Activated CD4-positive, alpha-beta T cell treated with anti-CD3 and anti-CD28 coated beads for 24 hours (primary cell): ENCODE results near the gene CLTCL1.
"Not testable (repeated sequence)": the region's sequence is repeated elsewhere in the genome, so short reads cannot be mapped to it uniquely, and the experiment has no call there.

Experiments
- DNase-seq, 2 donors: peaks; one replicate each; pipeline ENCODE4 v3.0.0-alpha.2; 2020; ENCODE audit warnings: low read depth in 2 of 2

The CLTCL1 gene

DNA sequence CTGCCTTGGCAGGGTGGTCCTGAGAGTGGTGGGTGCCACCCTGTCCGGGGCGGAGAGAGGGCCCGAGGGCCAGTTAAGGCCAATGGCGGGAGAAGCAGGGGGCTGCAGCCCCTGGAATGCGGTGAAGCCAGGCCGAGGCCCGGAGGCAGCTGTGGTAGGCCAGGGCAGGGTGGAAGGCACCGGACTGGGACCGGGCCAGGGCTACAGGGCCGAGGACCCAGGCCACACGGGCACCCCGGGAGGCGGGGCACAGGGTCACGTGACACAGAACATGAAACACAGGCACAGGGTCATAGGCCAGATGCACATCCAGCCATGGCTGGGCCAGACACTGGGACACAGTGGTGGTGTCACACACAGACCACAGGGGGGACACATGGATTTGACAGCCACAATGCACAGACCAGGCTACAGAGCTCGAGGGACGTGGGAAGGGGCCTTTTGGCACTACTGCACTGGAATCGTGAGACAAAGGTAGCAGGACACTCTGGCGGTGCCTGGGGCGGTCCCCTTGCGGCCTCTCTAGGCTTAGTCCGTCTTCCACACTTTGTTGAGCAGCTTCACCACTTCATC is 115.8 kb downstream of the CLTCL1 start:
- DNase-seq, result no peak

DNA sequence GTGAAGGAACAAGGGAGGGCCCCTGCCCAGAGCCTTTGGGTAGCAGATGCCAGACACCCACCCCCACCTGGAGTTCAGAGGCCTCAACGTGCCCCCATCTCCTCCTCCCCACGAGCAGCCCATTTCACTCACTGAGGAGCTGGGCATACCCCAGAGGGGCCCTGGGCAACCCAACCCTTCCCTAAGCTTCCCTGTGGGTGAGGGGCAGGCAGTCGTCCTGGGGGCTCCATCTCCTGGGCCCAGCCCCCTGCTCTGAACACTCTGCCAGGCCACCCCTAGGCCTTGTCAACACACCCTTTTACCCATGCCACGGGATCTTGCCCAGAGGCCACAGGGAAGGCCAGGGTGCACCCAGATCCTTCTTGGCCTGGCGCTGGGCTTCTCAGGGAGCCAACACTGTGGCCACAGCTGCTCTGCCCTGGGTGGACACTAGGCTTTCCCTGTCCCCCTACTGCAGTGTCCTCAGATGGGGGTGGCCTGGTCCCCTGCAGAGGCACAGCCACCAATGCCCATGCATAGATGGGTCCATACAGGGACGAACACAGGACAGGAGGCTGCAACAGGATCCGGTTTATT is 116.4 kb downstream of the CLTCL1 start:
- DNase-seq, result no peak

DNA sequence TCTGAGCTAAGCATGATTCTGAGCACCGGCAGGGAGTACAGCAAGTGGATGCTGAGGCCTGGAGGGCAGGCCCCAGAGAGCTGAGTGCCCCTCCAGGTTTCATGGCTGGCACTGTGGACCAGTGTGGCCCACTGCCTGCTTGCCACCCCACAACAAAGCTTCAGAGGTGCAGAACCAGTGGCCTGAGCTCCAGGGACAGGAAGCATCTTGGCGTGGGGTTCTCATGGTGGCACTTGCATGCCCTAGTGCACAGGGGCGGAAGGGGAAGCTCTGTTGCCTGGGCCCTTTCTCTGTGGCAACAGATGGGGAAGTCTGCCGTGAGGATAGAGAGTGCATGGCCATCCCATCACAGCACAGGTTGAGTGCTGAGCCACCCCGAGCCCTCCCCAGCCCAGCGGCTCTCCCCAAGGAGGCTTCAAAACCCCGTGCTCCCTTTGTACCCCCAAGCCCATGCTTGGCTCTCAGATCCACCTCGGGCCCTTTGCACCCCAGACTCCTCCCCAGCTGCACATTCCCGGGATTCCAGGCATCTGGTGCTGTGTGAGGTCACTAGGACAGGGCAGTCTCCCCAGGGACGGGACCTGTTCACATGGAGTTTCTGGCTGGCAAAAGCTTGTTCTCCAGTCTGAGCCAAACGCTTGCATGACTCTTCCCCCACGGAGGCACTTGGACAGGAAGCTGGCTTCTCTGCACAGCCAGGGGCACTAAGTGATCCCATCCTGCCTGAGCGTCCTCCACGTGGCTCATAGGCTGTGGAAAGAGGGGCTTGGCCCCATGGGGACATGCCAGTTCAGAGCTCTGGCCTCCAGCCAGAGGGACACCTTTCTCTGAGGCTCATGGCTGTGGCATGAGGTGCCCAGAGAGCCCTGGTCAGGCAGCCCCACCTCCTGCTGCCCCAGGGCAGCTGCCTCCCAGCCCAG is 117.2 kb downstream of the CLTCL1 start:
- DNase-seq, result no peak

DNA sequence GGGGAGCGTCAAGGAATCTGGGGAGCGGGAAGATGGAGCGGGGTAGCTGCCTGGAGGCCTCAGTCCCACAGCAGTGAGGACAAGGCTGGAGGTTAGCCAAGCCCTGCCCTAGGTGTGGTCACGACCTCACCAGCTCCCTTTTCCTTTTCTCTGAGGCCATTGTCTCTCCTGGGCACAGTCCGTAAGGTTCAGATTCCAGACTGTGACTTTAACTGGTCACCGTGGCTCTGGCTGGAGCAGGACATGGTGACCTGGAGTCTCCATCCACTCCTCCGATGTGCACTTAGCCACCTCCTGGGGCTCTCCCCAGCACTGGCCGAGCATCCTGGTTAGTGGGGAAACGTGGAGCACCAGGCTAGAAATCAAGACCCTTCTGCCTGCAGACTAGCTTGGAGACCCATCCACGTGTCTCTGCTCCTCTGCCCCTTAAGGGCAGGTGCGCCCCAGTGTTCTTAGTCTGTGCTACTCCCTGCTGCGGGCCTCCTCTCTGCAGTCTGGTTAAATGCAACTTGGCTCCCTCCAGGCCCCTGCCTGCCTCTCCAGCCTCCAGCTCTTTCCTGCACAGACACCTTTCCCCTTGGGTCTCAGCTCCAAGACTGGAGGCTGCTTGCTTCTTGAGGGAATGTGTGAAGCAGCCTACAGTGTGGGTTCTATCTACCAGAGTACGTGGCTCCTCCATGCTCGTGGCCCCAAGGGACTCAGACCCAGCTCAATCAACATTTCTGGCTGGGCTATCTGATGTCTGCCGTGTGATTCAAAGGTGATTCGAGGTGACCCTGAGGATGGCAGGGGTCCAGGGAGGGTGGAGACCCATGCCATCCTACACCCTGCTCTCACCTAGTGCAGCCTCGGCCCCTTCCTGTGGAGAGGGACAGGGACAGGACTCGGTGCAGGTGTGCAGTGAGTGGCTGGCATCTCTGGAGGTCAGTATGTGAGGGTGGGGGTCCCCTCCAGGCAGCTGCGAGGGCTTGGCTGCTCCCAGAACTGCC is 118.2 kb downstream of the CLTCL1 start:
- no peak for DNase-seq

DNA sequence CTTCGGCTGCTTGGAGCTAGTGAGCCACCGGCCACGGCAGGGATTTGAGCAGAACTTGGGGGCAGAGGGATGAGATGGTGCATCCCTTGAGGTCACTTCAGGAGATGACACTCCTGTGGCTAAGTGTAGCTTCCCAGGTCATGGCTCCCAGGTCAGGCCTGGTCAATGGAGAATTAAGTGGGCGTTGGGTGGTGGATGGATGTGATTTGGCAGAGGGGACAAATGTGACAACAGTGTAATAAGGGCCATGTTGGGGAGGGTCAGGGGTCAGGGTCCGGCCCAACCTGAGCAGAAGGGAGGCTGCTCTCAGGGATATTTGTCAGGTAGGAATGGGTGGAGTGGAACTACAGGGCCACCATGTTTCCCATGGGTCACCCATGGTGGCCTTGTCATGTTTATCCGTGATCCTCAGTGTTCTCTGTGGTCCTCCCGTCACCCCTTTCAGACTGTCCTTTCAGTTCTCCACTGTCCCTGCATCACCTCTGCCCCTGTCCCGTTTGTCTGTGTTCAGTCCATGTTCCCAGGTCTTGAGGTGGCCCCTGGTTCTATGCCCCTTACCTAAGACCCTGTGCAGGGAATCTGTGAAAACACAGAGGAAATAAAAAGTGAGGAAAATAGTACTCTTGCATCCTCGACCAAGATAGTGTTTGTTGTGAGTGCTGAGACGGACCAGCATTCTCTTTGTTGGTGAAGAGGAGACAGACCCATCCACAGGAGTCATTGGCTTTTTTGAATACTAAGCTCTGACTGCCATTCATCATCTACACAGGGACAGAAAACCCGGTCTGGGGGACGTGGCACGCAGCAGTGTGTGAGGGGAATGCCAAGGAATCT is 119.1 kb downstream of the CLTCL1 start:
- no peak for DNase-seq

DNA sequence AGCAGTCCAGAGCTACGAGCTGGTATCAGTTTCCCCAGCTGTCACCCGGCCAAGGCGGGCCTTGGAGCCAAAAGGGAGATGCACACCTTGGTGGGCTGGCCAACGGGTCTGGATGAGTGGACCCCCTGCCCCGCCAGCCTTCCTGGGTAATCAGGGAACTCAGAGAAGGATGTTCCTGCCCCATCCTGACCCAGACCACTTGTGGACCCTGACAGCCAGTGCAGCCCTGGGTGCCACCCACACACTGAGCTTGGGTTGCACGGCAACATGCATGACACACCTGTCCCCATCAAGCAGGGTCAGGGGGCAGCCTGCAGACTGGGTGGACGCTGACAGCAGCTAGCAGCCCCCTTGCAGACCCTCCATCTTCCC is 121.6 kb downstream of the CLTCL1 start:
- DNase-seq, result no peak

DNA sequence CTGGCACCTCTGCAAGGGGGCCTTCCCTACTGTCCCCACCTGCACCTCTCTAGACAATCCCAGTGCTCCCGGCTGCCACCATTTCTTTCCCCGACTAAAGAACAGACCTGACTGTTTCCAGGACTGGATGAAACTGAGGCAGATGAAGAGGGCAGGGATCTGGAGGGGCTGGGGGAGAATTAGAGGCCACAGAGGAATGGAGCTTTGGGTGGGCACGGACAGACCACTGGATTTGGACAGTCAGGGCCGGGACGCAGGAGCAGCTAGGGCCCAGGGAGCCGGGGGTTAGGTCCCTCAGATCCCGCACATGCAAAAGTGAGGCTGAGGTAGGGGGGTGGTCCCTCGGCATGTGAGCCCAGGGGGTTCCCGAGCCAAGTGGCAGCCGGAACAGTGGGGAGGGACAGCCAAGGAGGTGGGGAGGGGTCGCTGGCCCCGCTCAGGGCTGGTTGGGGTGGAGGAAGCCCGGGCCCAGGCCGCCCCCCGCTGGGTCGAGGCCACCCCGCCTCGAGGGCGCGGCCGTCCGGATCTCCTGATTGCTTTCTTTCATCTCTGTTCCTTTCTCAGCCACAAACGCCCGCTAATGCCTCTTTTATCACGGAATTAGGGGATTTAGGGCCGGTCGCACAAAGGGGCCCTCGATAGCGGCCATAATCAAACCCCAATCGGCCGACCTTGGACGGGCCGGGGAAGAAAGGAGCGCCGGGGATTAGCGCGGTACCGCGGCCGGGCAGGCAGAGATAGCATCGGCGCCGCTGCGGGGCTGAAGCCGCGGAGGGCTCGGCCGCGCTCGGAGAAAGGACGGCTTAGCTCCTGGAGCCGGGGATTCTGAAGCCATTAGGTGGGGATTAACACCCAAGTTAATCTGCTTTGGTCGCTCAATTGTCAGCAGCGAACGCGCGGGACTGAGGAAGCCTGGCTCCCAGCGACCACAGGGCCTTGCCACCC is 122.2 kb downstream of the CLTCL1 start:
- DNase-seq, result no peak

DNA sequence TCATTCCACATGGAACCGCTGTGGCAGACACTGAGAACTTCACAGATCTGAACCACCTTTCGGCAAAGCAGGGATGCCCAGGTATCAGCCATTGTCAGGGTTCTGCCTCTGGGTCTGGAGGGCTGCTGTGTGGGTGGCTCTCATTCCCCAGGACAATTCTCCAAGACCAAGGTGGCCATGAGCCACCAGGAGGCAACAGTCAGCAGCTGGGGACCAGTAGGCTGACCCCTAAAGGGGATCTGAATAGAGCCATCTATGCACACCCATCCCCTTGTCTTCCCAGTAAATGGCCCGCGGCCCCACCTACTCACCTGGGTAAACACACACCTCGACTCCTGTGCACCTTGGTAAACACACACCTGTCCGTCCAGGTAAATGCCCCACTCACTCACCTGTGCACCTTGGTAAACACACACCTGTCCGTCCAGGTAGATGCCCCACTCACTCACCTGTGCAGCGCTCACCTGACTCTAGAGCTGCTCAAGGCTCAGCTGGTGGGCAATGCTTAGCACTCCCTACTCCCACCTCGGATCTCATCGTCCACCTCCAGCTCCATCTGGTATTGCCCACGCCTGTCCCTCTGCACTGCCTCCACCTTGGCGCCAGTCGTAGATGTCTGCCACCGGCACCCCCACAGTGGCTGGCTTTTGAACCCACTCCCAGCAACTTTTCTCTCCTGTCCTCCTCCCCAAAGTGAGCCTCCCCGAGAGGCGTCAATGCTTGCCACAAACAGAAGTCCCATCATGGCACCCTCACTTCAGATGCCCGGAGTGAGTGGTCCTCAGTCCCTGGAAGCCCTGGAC is 123.2 kb downstream of the CLTCL1 start:
- no peak for DNase-seq

DNA sequence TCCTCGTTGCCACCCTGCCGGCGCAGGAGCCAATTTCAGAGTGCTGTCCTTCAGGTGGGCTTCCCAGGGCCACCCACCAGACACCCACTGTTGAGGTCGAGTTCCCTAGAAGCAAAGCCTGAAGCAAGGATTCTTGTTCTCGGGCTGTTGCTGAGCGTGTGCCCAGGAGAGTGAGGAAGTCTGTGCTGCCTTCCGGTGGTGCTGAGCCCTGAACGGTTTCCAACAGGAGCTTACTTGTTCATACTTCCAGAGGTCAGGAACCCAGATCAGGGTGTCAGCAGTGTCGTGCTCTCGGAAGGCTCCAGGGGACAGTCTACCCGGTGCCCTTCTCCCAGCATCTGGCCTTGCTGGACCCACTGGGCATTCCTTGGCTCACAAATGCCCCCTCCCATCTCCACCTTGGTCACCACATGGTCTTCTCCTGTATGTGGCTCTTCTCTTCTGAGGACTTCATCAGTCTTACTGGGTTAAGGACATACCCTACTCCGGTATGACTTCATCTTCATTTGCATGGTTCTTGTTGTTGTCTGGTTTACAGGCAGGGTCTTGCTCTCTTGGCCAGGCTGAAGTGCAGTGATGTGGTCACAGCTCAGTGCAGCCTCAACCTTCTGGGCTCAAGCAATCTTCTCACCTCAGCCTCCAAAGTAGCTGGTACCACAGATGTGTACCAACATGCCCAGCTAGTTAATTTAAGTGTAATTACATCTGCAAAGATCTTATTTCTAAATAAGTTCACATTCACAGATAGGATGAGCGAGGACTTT is 124.2 kb downstream of the CLTCL1 start:
- no peak for DNase-seq

DNA sequence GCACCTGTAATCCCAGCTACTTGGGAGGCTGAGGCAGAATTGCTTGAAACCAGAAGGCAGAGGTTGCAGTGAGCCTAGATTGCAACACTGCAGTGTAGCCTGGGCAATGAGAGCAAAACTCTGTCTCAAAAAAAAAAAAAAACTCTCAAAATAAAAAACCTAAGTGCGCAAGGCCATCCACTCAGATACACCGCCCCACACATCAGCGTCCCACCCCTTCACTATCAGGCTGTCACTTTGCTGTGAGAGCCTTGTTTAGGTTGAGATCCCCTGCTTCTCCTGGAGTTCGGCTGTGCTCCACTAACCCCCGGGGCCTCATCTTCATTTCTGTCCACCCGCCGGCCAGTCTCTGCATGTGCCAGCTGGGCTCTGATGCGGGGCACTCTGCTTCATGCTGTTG is 125.1 kb downstream of the CLTCL1 start:
- DNase-seq, result no peak

DNA sequence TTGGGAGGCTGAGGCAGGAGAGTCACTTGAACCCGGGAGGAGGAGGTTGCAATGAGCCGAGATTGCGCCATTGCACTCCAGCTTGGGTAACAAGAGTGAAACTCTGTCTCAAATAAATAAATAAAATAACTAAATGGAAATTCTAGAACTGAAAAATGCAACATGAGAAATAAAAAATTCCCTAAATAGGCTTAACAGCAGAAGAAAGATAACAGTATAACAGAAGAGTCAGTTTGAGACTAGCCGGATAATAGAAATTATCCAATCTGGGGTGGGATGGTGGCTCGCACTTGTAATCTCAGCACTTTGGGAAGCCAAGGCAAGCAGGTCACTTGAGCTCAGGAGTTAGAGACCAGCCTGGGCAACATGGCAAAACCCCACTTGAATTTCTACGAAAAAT is 127.1 kb downstream of the CLTCL1 start:
- DNase-seq, result no peak

DNA sequence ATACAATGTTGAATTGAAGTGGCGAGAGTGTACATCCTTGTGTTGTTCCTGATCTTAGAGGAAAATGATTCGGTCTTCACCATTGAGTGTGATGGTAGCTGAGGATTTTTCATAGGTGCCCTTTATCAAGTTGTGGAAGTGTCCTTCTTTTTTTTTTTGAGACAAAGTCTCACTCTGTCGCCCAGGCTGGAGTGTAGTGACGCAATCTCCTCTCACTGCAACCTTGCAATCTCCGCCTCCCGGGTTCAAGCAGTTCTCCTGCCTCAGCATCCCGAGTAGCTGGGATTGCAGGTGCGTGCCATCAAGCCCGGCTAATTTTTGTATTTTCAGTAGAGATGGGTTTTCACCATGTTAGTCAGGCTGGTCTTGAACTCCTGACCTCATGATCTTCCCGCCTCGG is 132.9 kb downstream of the CLTCL1 start:
- not testable (repeated sequence) for DNase-seq

DNA sequence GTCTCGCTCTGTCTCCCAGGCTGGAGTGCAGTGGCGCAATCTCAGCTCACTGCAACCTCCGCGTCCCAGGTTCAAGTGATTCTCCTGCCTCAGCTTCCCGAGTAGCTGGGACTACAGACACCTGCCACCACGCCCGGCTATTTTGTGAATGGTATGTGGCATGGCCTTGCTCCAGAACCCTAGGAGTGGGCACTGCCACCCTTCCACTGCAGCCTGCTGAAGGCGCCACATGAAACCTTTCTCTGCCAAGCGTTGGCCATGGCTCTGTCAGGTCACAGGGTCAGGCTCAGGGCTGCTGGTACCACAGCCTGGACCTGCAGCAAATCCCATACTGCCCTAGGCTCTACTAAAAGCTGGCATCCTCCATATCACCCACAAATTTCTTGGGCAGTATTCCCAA is 135.4 kb downstream of the CLTCL1 start:
- not testable (repeated sequence) for DNase-seq

DNA sequence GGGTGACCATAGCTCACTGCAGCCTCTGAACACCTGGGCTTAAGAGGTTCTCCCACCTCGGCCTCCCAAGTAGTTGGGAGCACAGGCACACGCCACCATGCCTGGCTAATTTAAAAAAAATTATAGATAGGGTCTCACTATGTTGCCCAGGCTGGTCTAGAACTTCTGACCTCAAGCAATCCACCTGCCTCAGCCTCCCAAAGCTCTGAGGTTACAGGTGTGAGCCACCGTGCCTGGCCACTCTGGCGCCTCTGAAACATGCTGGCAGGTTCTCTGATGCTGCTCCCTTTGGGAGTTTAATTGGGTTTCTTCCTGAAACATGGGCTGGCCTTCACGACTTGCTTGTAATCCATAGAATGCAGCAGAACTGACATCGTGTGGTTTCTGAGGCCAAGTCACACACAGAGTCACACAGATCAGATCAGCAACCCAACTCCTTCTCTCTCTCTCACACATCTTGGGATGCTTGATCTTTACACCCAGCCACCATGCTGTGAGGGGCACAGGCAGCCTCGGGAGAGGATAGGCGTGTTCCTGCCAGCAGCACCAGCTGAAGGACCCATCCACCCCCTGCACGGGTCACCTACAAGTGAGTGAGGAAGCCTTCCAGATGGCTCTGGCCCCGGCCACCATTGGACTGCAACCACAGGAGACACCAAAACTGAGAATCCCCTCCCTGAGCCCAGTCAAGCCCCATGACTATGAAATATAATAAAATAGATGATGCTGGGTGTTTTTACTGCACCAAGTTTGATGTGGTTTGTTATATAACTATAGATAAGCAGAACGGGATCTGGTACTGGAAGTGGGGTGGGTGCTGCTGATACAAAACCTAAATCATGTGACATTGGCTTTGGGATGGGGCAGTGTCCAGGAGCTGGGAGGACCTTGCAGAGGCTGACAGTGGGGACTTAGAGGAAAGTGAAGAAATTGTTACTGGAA is 138.3 kb downstream of the CLTCL1 start:
- DNase-seq, result no peak

DNA sequence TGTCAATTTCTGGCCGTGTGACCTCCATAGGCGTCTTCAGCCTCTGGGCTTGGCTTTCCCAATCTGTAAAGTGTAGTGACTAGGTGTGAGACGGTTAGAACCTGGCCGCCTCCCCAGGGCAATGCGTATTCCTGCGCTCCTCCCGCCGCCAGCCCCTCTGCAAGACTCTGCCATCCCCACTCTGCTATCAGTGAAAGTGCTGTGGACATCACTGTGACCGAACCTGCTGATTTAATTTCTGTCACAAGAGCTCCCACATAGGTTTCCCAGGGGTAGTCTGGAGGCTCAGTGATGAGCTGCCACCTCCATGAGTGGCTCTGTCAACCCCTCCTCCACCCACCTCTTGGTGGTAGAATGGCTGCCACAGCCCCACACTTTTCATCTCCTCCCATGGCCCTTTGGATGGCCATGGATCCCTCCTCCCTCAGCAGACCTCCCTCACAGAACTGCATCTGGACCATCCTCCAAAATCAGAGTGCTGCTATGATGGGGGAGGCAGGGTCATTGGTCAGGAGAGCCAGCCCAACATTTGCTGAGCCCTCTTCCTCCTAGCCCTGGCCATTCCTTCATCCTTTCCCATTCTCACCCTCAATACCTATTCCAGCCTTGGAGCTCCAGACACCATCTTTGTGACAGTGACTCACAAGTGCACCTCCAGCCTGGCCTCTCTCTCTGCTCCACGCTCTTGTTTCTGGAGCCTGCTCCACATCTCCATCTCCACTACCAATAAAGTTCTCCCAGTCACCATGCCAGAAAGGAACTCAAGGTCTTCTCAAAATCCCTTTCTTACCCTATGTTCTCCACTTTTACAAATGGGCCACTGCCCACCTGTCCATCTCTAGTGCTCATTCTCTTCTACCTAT is 140.0 kb downstream of the CLTCL1 start:
- DNase-seq, result no peak
